Measurements from ENCODE around the gene PEX16. TPM values are rescaled to one million over a fixed set of nuclear protein-coding genes. Genes with fewer than 3 reads are reported as not detected.

Gene PEX16
- total RNA-seq, 1 donor from 2014 or later = 24.5 TPM

DNA sequence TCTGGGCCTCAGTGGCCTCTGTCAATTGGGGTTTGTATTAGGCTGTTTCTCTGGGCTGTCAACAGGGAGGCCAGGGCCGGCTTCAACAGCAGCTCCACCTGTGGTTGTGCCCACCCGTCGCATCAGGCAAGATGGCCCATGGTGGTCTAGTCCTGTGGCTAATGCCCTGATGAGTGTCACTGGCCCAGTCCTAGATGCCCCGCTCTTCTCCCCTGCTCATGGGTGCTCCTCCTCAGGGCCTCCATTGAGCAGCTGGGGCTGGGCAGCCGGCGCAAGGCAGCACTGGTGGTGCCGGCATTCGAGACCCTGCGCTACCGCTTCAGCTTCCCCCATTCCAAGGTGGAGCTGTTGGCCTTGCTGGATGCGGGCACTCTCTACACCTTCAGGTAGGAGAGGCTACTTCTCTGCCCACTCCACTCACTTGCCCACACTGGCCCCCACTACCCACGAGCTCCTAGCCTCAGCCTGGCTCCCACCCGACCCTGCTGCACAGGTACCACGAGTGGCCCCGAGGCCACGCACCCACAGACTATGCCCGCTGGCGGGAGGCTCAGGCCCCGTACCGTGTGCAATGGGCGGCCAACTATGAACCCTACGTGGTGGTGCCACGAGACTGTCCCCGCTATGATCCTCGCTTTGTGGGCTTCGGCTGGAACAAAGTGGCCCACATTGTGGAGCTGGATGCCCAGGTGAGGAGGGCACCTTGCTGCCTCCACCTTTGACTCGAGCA lies 10.2 kb upstream of the PEX16 start:
- peaks cover 19% of the 10 kb centered on the region for H3K27me3 Mint-ChIP-seq (ENCODE audit: unreplicated experiment)
- H3K4me1 Mint-ChIP-seq (ENCODE audit: unreplicated experiment) = peaks cover 15% of the 10 kb centered on the region
- peaks cover 11% of the 10 kb centered on the region for H3K36me3 Mint-ChIP-seq (ENCODE audit: unreplicated experiment)
- no peaks in the 10 kb centered on the region for H3K9me3 Mint-ChIP-seq (ENCODE audit: unreplicated experiment)
- H3K27ac Mint-ChIP-seq (ENCODE audit: unreplicated experiment) = no peak overlapping the region
- TF ChIP-seq, protein P1, sequence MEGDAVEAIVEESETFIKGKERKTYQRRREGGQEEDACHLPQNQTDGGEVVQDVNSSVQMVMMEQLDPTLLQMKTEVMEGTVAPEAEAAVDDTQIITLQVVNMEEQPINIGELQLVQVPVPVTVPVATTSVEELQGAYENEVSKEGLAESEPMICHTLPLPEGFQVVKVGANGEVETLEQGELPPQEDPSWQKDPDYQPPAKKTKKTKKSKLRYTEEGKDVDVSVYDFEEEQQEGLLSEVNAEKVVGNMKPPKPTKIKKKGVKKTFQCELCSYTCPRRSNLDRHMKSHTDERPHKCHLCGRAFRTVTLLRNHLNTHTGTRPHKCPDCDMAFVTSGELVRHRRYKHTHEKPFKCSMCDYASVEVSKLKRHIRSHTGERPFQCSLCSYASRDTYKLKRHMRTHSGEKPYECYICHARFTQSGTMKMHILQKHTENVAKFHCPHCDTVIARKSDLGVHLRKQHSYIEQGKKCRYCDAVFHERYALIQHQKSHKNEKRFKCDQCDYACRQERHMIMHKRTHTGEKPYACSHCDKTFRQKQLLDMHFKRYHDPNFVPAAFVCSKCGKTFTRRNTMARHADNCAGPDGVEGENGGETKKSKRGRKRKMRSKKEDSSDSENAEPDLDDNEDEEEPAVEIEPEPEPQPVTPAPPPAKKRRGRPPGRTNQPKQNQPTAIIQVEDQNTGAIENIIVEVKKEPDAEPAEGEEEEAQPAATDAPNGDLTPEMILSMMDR (IDR thresholded peaks at IDR 0.05) = no peak
- no peak overlapping the region for H3K4me3 Mint-ChIP-seq (ENCODE audit: unreplicated experiment)
- DNase-seq (ENCODE audit: extremely low spot score, unreplicated experiment) = no peak

DNA sequence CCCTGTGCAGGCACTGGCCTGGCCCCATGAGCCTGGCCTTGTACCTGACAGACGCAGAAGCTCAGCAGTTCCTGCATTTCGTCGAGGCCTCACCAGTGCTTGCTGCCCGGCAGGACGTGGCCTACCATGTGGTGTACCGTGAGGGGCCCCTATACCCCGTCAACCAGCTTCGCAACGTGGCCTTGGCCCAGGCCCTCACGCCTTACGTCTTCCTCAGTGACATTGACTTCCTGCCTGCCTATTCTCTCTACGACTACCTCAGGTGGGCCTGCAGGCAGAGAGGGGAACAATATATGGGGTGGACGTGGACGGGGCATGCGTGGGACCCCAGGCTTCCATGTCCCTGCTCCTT lies 9.6 kb upstream of the PEX16 start:
- peaks cover 19% of the 10 kb centered on the region for H3K27me3 Mint-ChIP-seq (ENCODE audit: unreplicated experiment)
- TF ChIP-seq, protein P1 (IDR thresholded peaks at IDR 0.05) = no peak
- peaks cover 6% of the 10 kb centered on the region for H3K36me3 Mint-ChIP-seq (ENCODE audit: unreplicated experiment)
- no peak overlapping the region for H3K4me3 Mint-ChIP-seq (ENCODE audit: unreplicated experiment)
- peaks cover 15% of the 10 kb centered on the region for H3K4me1 Mint-ChIP-seq (ENCODE audit: unreplicated experiment)
- no peaks in the 10 kb centered on the region for H3K9me3 Mint-ChIP-seq (ENCODE audit: unreplicated experiment)
- no peak overlapping the region for H3K27ac Mint-ChIP-seq (ENCODE audit: unreplicated experiment)
- no peak for DNase-seq (ENCODE audit: extremely low spot score, unreplicated experiment)

DNA sequence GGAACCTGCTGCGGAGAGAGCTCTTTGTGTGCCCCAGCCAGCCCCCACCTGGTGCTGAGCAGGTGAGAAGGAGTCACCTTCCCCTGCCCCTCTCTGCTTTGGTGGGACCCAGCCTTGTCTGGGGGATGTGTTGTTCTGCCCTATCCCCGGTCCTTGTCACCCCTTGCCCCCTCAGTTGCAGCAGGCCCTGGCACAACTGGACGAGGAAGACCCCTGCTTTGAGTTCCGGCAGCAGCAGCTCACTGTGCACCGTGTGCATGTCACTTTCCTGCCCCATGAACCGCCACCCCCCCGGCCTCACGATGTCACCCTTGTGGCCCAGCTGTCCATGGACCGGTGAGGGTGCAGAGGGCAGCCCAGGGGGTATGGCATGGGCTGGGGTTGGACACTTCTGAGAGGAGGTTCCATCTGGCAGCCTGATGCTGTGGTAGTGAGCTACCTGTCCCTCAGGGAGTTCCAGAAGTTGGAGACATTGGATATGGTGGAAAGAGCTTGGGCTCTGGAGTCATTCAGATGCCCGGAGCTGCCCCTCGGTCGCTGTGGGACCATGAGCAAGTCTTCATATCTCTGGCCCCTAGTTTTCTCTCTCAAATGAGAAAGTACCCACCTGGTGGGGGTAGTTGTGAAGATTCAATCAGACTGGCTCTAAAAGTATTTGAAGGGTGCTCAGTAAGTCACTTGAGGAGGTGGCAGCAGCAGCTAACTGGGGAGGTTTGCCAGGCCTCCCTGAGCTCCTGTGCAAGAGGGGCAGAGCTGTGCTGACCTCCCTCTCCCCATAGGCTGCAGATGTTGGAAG lies 9.1 kb upstream of the PEX16 start:
- Mint-ChIP-seq H3K27me3 (ENCODE audit: unreplicated experiment) (peaks cover 19% of the 10 kb centered on the region), H3K27ac (ENCODE audit: unreplicated experiment) (no peak overlapping the region), H3K4me1 (ENCODE audit: unreplicated experiment) (peaks cover 16% of the 10 kb centered on the region), H3K36me3 (ENCODE audit: unreplicated experiment) (peaks cover 5% of the 10 kb centered on the region), H3K4me3 (ENCODE audit: unreplicated experiment) (no peak overlapping the region), H3K9me3 (ENCODE audit: unreplicated experiment) (no peaks in the 10 kb centered on the region)
- TF ChIP-seq, protein P1 (IDR thresholded peaks at IDR 0.05) = no peak
- no peak for DNase-seq (ENCODE audit: extremely low spot score, unreplicated experiment)

DNA sequence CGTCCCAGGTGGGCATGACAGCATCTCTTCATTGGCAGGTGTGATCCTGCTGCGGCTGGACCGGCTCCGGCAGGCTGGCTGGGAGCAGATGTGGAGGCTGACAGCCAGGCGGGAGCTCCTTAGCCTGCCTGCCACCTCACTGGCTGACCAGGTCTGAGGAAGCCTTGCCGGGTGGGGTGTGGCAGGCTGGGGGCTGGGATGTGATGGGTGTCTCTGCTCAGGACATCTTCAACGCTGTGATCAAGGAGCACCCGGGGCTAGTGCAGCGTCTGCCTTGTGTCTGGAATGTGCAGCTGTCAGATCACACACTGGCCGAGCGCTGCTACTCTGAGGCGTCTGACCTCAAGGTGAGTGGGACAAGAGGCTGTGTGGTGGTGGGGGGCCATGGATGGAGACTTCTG lies 8.3 kb upstream of the PEX16 start:
- peaks cover 2% of the 10 kb centered on the region for H3K36me3 Mint-ChIP-seq (ENCODE audit: unreplicated experiment)
- no peak for DNase-seq (ENCODE audit: extremely low spot score, unreplicated experiment)
- no peaks in the 10 kb centered on the region for H3K9me3 Mint-ChIP-seq (ENCODE audit: unreplicated experiment)
- no peak overlapping the region for H3K27ac Mint-ChIP-seq (ENCODE audit: unreplicated experiment)
- TF ChIP-seq, protein P1 (IDR thresholded peaks at IDR 0.05) = no peak
- peaks cover 27% of the 10 kb centered on the region for H3K27me3 Mint-ChIP-seq (ENCODE audit: unreplicated experiment)
- H3K4me3 Mint-ChIP-seq (ENCODE audit: unreplicated experiment) = no peak overlapping the region
- H3K4me1 Mint-ChIP-seq (ENCODE audit: unreplicated experiment) = peaks cover 20% of the 10 kb centered on the region

DNA sequence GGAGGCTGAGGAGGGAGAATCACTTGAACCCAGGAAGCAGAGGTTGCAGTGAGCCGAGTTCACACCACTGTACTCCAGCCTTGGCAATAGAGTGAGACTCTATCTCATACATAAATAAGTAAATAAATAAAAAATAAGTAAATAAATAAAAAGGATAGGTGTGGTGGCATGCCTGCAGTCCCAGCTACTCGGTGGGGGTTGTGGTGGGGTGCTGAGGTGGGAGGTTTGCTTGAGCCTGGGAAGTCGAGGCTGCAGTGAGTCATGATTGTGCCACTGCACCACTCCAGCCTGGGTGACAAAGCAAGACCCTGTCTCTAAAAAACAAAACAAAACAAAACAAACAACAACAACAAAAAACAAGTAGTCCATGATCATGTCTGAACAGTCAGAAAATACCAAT lies 7.9 kb upstream of the PEX16 start:
- Mint-ChIP-seq H3K36me3 (ENCODE audit: unreplicated experiment) (peaks cover 2% of the 10 kb centered on the region), H3K27ac (ENCODE audit: unreplicated experiment) (no peak overlapping the region), H3K4me3 (ENCODE audit: unreplicated experiment) (no peak overlapping the region), H3K9me3 (ENCODE audit: unreplicated experiment) (no peaks in the 10 kb centered on the region), H3K4me1 (ENCODE audit: unreplicated experiment) (peaks cover 20% of the 10 kb centered on the region), H3K27me3 (ENCODE audit: unreplicated experiment) (peaks cover 29% of the 10 kb centered on the region)
- TF ChIP-seq, protein P1 (IDR thresholded peaks at IDR 0.05) = no peak
- no peak for DNase-seq (ENCODE audit: extremely low spot score, unreplicated experiment)
